ENCODE data around the gene GATA6.
"Not testable (repeated sequence)": the region's sequence is repeated elsewhere in the genome, so short reads cannot be mapped to it uniquely, and the experiment has no call there.

The GATA6 gene

GRCh38 chr18:22191923-22192322, 22.5 kb downstream of the GATA6 start:
- Histone ChIP-seq H3K9me3 (no peaks in the 10 kb centered on the region), H3K27me3 (peaks cover 74% of the 10 kb centered on the region), H3K27ac (no peak overlapping the region), H3K36me3 (no peaks in the 10 kb centered on the region), H3K4me1 (ENCODE audit: control insufficient read depth in 1 of 2, insufficient read depth in 1 of 2, low read depth in 1 of 2, low read length in 1 of 2) (no peaks in the 10 kb centered on the region), H3K4me3 (ENCODE audit: low read depth in 1 of 2, low read length in 1 of 2) (no peak overlapping the region)
- no peak for TF ChIP-seq CTCF (IDR thresholded peaks at IDR 0.05)

GRCh38 chr18:22193466-22193865, 24.1 kb downstream of the GATA6 start:
- peaks cover 71% of the 10 kb centered on the region for H3K27me3 ChIP-seq
- TF ChIP-seq CTCF (IDR thresholded peaks at IDR 0.05): no peak
- H3K9me3 ChIP-seq: no peaks in the 10 kb centered on the region
- no peaks in the 10 kb centered on the region for H3K36me3 ChIP-seq
- no peak overlapping the region for H3K4me3 ChIP-seq (ENCODE audit: low read depth in 1 of 2, low read length in 1 of 2)
- H3K4me1 ChIP-seq (ENCODE audit: control insufficient read depth in 1 of 2, insufficient read depth in 1 of 2, low read depth in 1 of 2, low read length in 1 of 2): no peaks in the 10 kb centered on the region
- no peak overlapping the region for H3K27ac ChIP-seq

GRCh38 chr18:22194151-22194598, 24.8 kb downstream of the GATA6 start:
- no peaks in the 10 kb centered on the region for H3K4me1 ChIP-seq (ENCODE audit: control insufficient read depth in 1 of 2, insufficient read depth in 1 of 2, low read depth in 1 of 2, low read length in 1 of 2)
- peaks cover 71% of the 10 kb centered on the region for H3K27me3 ChIP-seq
- no peaks in the 10 kb centered on the region for H3K9me3 ChIP-seq
- H3K27ac ChIP-seq: no peak overlapping the region
- H3K36me3 ChIP-seq: no peaks in the 10 kb centered on the region
- no peak for TF ChIP-seq CTCF (IDR thresholded peaks at IDR 0.05)
- H3K4me3 ChIP-seq (ENCODE audit: low read depth in 1 of 2, low read length in 1 of 2): no peak overlapping the region

- Histone ChIP-seq H3K9me3 (no peaks in the 10 kb centered on the region), H3K4me3 (ENCODE audit: low read depth in 1 of 2, low read length in 1 of 2) (no peak overlapping the region), H3K36me3 (no peaks in the 10 kb centered on the region), H3K27me3 (peaks cover 63% of the 10 kb centered on the region), H3K4me1 (ENCODE audit: control insufficient read depth in 1 of 2, insufficient read depth in 1 of 2, low read depth in 1 of 2, low read length in 1 of 2) (no peaks in the 10 kb centered on the region), H3K27ac (no peak overlapping the region)
- TF ChIP-seq CTCF (IDR thresholded peaks at IDR 0.05): no peak
These were observed 25.7 kb downstream of the GATA6 start for GRCh38 chr18:22195052-22195451.

- not testable (repeated sequence) for H3K4me3 ChIP-seq (ENCODE audit: low read depth in 1 of 2, low read length in 1 of 2); H3K27ac ChIP-seq; H3K36me3 ChIP-seq; H3K9me3 ChIP-seq; H3K4me1 ChIP-seq (ENCODE audit: control insufficient read depth in 1 of 2, insufficient read depth in 1 of 2, low read depth in 1 of 2, low read length in 1 of 2)
- H3K27me3 ChIP-seq: peaks cover 44% of the 10 kb centered on the region
These were observed 27.6 kb downstream of the GATA6 start for GRCh38 chr18:22196943-22197342.

GRCh38 chr18:22197668-22198067, 28.3 kb downstream of the GATA6 start:
- no peaks in the 10 kb centered on the region for H3K9me3 ChIP-seq
- no peak overlapping the region for H3K27ac ChIP-seq
- H3K36me3 ChIP-seq: no peaks in the 10 kb centered on the region
- no peaks in the 10 kb centered on the region for H3K4me1 ChIP-seq (ENCODE audit: control insufficient read depth in 1 of 2, insufficient read depth in 1 of 2, low read depth in 1 of 2, low read length in 1 of 2)
- peaks cover 41% of the 10 kb centered on the region for H3K27me3 ChIP-seq
- TF ChIP-seq CTCF (IDR thresholded peaks at IDR 0.05): no peak
- H3K4me3 ChIP-seq (ENCODE audit: low read depth in 1 of 2, low read length in 1 of 2): no peak overlapping the region

Data from neutrophil (primary cell).